CMK (cell line): ENCODE data around the gene AQP5.
A peak's percentile ranks its signal among the peaks of the same experiment; 100 is the strongest.

Experiments used
- DNase-seq: peaks from one replicate; pipeline ENCODE4 v3.0.0-alpha.2; 2010; ENCODE audit warnings: low read depth

The AQP5 gene

DNA sequence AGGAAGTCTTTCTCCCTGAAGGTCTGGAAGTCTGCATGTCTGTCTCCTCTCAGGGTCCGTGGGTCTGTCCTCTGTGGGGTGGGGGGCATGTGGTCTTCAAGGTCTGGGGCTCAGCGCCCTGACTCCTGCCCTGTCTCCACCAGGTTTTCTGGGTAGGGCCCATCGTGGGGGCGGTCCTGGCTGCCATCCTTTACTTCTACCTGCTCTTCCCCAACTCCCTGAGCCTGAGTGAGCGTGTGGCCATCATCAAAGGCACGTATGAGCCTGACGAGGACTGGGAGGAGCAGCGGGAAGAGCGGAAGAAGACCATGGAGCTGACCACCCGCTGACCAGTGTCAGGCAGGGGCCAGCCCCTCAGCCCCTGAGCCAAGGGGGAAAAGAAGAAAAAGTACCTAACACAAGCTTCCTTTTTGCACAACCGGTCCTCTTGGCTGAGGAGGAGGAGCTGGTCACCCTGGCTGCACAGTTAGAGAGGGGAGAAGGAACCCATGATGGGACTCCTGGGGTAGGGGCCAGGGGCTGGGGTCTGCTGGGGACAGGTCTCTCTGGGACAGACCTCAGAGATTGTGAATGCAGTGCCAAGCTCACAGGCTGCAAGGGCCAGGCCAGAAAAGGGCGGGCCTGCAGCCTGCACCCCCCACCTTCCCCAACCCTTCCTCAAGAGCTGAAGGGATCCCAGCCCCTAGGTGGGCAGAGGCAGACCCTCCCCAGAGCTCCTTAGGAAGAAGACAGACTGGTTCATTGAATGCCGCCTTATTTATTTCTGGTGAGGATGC, 3.4 kb downstream of the AQP5 start:
- DNase-seq, result no peak

DNA sequence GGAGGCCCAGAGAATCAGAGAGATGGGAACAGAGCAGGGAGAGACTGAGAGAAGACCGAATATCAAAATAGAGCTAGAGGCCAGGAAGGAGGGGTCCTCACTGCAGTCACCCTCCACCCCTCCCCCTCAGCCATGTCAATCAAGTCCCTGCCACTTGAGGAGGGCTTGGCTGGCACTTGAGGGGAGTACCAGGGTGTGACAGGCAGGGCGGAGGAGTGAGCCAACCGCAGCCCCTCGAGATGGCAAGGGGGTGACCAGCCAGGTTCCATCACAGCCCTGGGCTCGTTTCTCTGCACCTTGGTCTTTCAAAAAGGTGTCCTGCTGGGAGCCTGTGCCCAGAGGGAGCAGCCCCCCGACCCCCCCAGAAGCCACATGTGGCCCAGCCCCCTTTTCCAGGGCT, 4.2 kb downstream of the AQP5 start:
- DNase-seq, result no peak

DNA sequence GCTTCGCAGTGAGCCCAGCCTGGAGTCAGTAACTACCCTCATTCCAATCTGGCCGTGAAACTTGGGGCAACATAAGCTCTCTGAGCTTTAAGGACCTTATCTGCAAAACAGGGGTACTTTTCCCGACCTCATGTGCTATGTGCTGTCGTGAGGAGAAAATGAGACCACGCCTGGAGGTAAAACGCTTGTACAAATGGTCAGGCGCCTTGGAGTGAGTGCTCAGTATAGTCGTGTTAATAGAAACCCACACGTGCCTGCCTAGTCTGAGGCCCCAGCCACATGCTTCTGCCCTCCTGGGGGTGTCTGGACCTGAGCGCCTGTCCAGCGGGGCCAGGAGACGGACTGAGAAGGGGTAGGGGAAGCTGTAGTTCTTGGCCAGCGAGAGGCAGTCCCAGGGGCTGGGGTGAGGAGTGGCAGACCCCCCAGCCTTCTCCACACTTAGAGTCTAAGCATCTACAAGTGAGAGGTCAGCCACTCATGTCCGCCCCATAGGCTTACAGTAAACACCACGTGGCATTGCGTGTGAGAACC, 4.9 kb downstream of the AQP5 start:
- no peak for DNase-seq

DNA sequence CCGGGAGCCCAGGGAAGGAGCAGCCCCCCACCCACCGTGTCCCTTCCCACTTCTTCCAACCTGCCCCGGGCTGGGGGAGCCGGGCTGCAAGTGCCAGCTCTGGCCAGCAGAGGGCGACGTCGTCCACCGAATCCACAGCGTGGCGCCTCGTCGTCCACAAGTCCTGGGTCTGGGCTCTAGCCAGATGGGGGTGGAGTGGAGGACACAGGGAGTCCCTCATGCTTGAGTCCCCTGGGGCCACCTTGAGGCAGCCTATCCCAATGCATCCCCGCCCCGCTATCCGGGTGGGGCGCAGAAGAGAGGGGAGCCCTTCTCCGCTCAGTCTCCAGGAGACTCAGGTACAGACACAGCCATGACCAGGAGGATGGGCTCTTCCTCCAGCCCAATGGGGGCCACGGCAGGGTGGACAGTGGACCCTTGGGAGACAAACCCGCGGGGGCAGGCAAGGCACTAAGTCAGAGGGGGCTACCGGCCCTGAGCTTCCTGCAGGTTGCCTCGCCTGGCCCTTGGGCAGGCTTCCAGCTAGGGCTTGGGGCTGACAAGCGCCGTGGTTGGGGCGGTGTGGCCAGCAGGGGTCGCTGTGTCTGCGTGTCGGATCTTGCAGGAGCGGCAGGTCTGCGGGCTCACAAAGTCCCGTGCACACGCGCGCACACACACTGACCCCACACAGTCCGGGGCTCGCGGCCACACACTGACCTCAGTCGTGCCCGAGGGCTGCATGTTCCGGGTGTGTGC, 5.5 kb downstream of the AQP5 start:
- DNase-seq, result peak; percentile 76

DNA sequence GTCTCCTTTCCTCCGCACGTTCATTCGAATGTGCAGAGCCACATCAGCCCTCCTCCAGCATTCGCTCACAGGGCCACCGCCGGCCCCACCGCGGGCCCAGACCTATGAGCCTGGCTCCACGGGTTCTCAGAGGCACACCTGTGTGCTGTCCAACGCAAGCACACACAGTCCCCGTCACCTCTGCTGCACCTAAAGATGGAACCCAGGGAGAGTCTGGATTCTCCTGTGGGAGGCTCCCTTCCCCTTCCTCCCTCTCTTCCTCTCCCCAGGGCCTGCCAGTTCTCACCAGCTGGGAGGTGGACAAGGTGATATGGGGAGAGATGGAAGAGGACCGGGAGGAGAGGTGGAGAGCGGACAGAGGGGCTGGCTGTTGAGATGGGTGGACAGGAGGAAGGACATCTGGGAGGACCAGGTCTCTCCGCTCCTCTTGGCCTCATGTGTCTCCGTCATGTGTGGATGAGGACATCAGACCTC, 6.1 kb downstream of the AQP5 start:
- no peak for DNase-seq

DNA sequence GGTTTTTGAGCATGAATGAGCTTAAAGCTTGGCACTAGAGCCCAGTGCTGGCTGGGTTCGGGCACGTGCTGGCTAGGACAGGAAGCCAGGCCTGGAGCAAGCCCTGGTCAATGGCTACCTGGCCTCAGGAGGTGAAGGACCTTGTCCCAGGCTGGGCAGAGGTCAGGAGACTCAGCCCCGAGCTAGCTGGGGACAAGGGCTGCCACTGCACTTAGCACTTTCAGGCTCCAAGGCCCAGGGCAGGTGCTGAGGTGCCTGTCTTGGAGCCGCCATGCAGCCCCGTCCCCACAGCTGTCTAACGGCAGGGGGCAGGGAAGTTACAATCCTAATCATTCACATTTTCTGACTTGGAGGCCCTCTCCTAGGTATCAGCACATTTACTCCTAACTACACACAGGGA, 6.8 kb downstream of the AQP5 start:
- no peak for DNase-seq

DNA sequence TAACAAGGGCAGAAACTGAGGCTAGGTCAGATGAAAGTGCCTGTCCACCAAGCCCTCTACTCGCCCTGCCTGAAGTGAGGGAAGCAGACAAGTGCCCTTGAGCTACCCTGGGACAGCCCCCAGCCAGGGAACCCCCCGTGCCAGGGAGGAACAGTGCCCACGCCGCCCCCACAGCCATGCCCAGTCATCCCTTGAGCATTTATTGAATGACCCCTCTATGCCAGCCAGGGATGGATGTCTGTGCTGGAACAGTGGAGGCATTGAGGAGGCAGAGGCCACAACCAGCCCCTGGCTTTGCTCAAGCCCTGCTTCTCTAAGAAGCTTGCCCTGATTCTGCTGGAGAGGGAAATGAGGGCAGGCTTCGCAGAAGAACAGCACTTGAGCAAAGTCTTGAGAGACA, 7.4 kb downstream of the AQP5 start:
- DNase-seq, result no peak

DNA sequence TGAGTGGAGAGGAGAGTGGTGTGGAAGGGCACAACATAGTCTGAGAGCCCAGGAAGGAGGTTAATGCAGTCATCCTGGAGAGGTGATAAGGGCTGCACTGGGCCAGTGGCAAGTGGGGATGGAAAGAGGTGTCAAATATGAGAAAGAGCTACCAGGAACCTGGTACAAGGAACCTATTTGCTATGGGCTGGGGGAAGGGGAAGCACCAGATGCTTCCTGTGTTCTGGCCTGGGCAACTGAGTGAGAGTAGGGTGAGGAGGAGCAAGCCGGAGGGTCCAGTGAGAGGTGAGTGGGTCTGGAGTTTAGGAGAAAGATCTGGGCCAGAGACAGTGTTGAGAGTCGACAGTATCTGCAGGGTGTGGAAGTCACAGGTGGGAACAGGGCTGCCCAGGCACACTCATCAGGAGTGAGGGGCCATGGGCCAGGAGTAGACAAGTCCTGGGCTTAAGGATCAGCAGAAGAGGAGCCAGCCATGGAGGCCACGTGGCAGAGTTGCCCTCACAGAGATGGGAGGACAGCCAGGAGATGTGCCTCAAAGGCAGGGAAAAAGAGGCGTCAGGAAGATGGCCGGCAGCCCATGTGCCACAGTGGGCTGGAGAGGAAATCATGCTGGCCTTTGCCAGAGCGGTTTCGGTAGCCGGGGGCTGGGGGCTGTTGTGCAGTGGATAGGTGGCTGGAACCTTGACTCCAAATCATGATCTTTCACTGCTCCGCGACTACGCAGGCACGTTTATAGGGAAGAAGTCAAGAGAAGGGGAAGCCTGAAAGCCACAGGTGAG, 8.2 kb downstream of the AQP5 start:
- no peak for DNase-seq

DNA sequence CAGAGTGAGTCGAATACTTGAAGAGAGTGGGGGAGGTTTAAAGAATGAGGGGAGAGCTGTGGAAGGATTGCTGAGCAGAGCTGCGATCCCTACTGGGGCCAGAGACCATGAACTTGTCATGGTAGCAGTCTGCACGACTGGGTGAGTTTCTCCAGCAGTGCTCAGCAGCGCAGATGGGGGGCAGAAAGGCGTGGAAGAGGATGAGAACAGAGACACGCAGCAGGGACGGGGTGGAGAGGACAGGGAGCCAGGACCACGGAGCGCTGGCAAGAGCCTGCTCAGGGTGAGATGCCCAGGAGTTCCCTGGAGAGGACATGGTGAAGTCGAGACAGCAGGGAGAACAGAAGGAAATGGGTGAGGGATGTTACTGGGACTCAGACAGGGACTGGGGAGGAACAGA, 9.0 kb downstream of the AQP5 start:
- no peak for DNase-seq

DNA sequence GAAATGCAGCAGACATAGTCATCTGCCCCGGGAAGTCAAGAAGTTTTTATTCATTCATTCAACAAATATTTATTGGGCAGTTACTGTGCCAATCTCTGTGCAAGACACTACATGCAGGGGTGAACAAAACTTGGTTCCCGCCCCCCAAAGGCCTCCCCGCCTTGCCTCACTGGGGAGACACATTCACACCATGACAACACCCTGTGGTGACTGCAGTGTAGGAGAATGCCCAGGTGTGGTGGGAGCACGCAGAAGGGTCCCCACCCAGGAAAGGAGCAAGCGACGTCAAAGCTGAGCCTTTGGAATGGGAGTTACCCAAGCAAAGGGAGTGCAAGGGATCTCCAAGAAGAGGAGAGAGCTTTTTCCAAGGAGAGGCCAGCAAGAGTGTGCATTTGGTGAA, 9.5 kb downstream of the AQP5 start:
- DNase-seq, result no peak

DNA sequence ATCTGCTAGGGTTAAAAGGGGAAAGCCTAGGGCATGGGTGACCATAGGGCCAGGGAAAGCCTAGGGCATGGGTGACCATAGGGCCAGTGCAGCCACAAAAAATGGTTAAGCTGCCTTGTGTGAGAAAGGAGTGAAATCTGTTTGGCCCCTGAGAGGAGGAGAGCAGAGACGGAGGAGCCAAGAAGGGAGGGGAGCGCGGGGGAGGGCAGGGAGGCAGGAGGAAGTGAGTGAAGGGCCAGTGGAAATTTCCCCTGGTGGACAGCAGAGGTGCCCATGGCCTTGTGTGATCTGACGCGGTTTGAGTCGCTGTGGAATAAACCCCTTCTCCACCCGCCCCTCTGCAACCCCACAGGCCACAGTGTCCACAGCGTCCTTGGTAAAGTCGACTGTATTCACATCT, 10.5 kb downstream of the AQP5 start:
- no peak for DNase-seq

DNA sequence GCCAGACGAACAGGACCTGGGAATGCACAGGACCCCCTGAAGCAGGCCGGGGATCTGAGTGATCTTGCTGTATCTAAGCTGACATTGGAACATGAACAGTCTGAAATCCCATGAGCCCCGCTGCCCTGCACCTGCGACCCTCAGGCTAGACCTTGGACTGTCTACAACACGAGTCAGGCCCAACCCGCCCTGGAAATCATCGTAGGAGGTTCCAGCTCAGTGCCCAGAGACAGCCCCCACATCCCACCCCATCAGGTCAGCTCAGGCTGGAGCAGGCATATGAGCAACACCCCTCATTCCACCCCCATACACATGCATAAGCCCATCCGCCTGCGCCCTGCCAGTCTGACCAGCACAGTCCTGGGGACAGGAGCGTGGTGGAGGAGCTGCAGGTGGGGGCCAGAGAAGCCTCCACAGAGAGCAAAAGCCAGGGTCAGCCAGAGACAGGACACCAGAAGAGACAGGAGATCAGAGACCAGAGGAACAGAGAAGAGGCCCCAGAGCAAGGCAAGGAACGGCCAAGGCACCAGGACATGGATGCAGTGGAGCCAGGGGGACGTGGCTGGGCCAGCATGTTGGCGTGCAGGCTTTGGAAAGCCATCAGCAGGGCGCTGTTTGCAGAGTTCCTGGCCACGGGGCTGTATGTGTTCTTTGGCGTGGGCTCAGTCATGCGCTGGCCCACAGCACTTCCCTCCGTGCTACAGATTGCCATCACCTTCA, 11.1 kb downstream of the AQP5 start, which contains the start of gene AQP6:
AQP6 (plus strand) TSS at position 307 of the 720 bp plus-strand sequence; CDS start at position 534, 227 bp downstream.
- DNase-seq, result no peak

DNA sequence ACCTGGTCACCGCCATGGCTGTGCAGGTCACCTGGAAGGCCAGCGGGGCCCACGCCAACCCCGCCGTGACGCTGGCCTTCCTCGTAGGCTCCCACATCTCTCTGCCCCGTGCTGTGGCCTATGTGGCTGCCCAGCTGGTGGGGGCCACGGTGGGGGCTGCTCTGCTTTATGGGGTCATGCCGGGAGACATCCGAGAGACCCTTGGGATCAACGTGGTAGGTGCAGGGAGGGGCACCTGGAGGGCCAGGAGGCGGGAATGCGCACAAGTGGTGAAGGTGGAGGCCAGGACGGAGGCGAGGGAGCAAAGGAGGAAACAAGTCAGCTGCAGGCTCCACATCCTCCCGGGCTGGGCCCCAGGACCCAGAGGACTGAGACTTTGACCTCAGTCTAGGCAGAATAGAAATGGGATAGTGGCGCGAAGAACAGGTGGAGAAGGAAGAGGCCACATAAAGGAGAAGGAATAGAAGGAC, 11.7 kb downstream of the AQP5 start:
- no peak for DNase-seq

DNA sequence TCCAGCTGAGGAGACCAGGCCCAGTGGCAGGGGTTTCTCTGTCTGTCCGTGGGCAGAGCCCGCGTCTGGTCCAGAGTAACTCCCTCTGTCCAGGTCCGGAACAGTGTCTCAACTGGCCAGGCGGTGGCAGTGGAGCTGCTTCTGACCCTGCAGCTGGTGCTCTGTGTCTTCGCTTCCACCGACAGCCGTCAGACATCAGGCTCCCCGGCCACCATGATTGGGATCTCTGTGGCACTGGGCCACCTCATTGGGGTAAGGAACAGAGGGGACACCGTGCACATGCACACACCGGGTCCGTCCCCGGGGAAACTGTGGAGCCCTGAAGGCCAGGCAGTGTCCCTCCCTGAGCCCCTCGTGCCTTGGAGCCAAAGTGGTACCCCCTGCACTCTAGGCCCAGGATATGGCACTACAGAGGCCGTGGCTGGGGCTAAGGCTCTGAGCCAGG, 12.6 kb downstream of the AQP5 start:
- DNase-seq, result peak; percentile 32

DNA sequence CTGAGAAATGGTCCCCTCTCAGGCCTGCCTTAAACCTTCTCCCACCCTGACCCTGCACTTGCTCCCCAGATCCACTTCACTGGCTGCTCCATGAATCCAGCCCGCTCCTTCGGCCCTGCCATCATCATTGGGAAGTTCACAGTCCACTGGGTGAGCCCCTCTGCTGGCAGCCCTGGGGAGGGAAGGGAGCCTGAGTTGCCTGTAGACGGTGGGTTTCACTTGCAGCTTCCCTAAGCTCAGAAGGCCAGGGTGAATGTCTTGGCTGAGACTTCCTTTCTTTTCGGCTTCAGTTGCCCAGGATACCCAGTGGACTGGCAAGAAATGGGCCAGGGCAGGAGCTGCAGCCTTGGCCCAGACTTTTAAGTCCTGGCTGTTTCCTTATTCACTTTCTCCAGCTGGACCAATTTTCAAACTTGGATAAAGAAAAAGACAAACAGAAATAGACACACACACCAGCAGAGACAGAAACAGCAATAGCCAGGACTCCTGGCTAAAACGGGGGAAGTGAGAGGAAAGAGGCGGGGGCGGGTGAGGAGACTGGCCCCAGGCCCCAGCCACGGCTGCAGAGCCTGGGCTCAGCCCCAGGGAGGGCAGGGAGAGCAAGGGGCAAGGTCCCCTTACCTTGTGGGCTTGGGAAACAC, 13.1 kb downstream of the AQP5 start:
- no peak for DNase-seq

DNA sequence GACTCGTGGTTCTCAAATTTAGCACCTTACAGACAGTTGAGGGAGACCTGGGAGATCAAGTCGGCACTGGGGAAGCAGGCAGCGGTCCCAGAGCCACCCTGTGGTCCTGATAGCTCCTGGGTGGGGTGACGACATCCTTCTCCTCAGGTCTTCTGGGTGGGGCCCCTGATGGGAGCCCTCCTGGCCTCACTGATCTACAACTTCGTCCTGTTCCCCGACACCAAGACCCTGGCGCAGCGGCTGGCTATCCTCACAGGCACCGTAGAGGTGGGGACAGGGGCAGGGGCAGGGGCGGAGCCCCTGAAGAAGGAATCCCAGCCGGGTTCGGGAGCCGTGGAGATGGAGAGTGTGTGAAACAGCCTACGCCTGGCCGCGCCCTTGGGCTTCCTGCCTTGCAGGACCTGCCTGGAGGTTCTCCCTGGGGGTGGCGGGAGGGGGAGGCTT, 13.7 kb downstream of the AQP5 start:
- no peak for DNase-seq

DNA sequence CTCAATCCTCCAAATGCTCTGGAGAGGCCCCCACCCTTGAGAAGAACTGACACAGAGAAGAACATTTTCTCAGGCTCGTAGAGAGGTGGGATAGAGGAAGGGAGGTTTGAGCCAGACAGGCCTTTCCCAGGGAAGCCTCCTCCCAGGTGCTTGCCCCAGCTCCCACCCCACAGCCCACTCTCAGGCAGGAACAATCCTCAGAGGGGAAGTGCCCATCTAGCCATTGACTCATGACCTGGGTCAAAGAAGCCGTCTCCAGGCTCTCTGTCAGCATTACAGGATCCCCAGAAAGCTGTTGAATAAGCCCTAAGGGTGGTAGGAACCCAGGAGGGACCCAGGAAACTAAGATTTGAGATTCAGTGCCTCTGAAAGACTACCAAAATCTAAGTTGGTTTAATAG, 14.9 kb downstream of the AQP5 start:
- no peak for DNase-seq

DNA sequence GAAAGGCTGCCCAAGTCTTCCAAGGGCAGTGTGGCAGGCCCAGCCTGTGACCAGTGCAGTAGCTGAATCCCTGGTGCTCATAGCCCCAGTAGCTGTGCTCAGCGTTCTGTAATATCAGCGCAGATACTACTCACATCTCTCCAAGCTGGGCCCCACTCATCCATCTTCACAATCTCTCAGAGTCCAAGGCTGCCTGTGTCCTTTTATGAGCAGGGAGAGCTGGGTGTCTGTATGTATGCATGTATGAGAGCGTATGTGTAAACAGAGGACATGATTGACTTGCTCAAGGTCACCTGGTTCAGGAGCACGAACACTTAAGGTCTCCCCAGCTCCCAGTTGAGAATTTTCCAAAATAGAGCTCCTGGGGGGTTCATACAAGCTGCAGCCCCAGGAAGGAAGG, 16.5 kb downstream of the AQP5 start:
- DNase-seq, result no peak

DNA sequence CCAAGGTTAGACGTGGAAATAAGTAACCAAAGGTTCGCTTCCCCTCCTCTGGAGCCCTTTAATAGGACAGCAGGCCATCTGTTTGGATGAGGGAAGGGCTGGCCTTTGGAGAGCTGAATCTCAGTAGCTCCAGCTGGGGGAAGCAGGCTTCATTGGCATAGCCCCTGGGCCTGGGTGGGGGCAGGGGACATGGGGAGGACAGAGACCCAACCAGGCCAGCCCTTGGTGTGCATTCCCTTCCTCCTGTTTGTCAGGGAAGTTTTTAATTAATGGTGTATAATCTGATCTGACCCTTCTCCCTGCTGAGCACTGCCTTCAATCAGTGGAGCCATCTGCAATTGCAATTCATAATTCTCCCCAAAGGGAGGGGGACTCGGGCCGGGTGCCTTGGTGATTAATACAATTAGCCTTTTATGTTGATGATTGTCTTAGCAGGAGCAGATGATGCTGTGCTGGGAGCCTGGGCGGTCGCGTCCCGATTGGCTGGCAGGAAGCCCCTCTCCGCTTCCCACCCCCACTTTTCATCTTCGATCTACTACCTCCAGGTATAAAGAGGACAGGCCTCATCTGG, 17.4 kb downstream of the AQP5 start:
- no peak for DNase-seq

DNA sequence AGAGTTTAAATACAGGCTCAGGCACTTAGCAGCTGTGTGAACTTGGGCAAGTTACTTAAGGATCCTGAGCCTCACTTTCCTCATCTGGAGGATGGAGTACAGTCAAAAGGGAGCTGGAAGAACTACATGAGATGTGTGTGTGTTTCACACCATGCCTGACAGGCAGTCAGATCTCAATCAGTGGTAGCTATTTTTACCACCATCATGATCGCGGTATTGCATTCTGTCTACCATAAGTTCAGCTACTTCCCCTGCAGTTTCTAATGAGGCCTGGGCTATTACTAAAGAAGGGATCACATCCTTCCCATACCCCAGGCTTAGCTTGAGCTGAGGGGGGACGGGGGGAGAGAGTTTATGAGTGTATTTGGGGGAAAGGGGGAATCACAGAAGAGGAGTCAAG, 18.1 kb downstream of the AQP5 start:
- no peak for DNase-seq
